Fibroblast of villous mesenchyme (primary cell): ENCODE data around the gene FRMPD3. TPM values are rescaled to one million over a fixed set of nuclear protein-coding genes. Genes with fewer than 3 reads are reported as not detected.

Source experiments
- total RNA-seq: library from RNA; depleted of rRNA; stranded (reverse); fragments of >200 nt; gene quantifications from 2 replicates; pipeline ENCODE4 v1.2.3, GENCODE V29; 2012

FRMPD3 gene
- total RNA-seq, 1 donor: not detected

Other genes with a start within 250 kb of the FRMPD3 start
- under 0.01 TPM in 1 of 2 replicates, not detected in the other for gene NUP62CL, start 243.2 kb upstream of the FRMPD3 start, total RNA-seq
- gene DNAAF6, start 243.0 kb upstream of the FRMPD3 start, total RNA-seq: not detected in 2 replicates
- 34.1 and 76.9 TPM in 2 replicates for gene PRPS1, start 178.9 kb downstream of the FRMPD3 start, total RNA-seq